Fibroblast of pulmonary artery (primary cell): ENCODE results near the gene KDM4C.

ENCODE experiments used
- DNase-seq: peaks from one replicate; pipeline ENCODE4 v3.0.0-alpha.2; 2010; ENCODE audit warnings: low read depth
- H3K4me3 ChIP-seq: replicated peaks from 2 replicates; pipeline ENCODE4 v1.5.1; 2011; ENCODE audit warnings: low read depth, mild to moderate bottlenecking, control low read depth, low read length, moderate library complexity
- CTCF ChIP-seq: IDR thresholded peaks from 2 replicates; pipeline ENCODE4 v1.5.1; 2011; ENCODE audit warnings: mild to moderate bottlenecking, control low read depth, low read length, inconsistent platforms; ENCODE audit errors: missing control alignments

Gene KDM4C

GRCh38 chr9:6984941-6985578 is 227.3 kb downstream of the KDM4C start:
- no peak for DNase-seq
- TF ChIP-seq CTCF: no peak
- H3K4me3 ChIP-seq: no peak overlapping the region

GRCh38 chr9:6986141-6986815 is 228.5 kb downstream of the KDM4C start:
- DNase-seq: no peak
- no peak overlapping the region for H3K4me3 ChIP-seq
- TF ChIP-seq CTCF: no peak

GRCh38 chr9:6987381-6987780 is 229.6 kb downstream of the KDM4C start:
- H3K4me3 ChIP-seq: no peak overlapping the region
- no peak for TF ChIP-seq CTCF
- DNase-seq: no peak

GRCh38 chr9:6991418-6991817 is 233.6 kb downstream of the KDM4C start:
- no peak for TF ChIP-seq CTCF
- H3K4me3 ChIP-seq: no peak overlapping the region
- no peak for DNase-seq

GRCh38 chr9:6996061-6996854 is 238.5 kb downstream of the KDM4C start:
- DNase-seq: no peak
- H3K4me3 ChIP-seq: no peak overlapping the region
- no peak for TF ChIP-seq CTCF

- DNase-seq: no peak
- H3K4me3 ChIP-seq: no peak overlapping the region
- TF ChIP-seq CTCF: no peak
Measured at GRCh38 chr9:6997330-6997729, 239.6 kb downstream of the KDM4C start.
